BJ (cell line): ENCODE measurements around the gene COL1A1. TPM values are rescaled to one million over a fixed set of nuclear protein-coding genes. Genes with fewer than 3 reads are reported as not detected.

Source experiments
- CTCF ChIA-PET: fragments of 350-600 bp; formaldehyde crosslinking; extraction: SDS; loops from one replicate; lab custom pipeline; 2021; ENCODE audit warnings: antibody characterized with exemption, inconsistent platforms; lab: Yijun Ruan, JAX
- POLR2A ChIA-PET: fragments of 300-600 bp; sonication (Branson Sonifier 250); formaldehyde crosslinking; extraction: SDS; loops from one replicate; lab custom pipeline; 2021; ENCODE audit warnings: antibody characterized with exemption; lab: Charles Lee
- DNase-seq: peaks from one replicate; pipeline ENCODE4 v3.0.0-alpha.2; 2011; ENCODE audit warnings: low read depth
- H3K27me3 ChIP-seq: 2 replicates; pipeline ENCODE4 v1.6.0; 2011; ENCODE audit warnings: low read length; ENCODE audit not compliant: control insufficient read depth, insufficient read depth
- H3K36me3 ChIP-seq: 2 replicates; pipeline ENCODE4 v1.5.1; 2011; ENCODE audit warnings: low read length; ENCODE audit not compliant: control insufficient read depth, insufficient read depth
- H3K4me3 ChIP-seq: 2 replicates; pipeline ENCODE4 v1.5.1; 2011; ENCODE audit warnings: low read depth, mild to moderate bottlenecking, control low read depth, low read length
- CTCF ChIP-seq: IDR thresholded peaks from 2 replicates; pipeline ENCODE4 v1.5.1; 2011; ENCODE audit warnings: low read depth, mild to moderate bottlenecking, control low read depth, inconsistent platforms, low read length, moderate library complexity; ENCODE audit not compliant: insufficient read depth
- polyA plus RNA-seq: library from polyadenylated mRNA; depleted of rRNA; stranded (reverse); fragments of >200 nt; gene quantifications from 2 replicates; pipeline ENCODE4 v1.2.3, GENCODE V29; 2011

COL1A1 gene
- polyA plus RNA-seq, 1 experiment, result 2,161 TPM

GRCh38 chr17:50222922-50223321 lies 21.5 kb upstream of the COL1A1 start:
- ChIA-PET CTCF (interaction anchor here (1.1 to 23.7 kb wide), 2 partner anchors 47 to 76 kb away, joined by 3 to 515 read pairs; partner anchors contain the start of gene TMEM92), POLR2A (interaction anchor here (1.0 to 1.9 kb wide), 3 partner anchors 12 to 49 kb away, joined by 3 to 35 read pairs (median 7); partner anchors contain the start of gene COL1A1)
- DNase-seq, result no peak

GRCh38 chr17:50221864-50222545 lies 20.6 kb upstream of the COL1A1 start:
- CTCF ChIA-PET, result interaction anchor here (1.0 to 23.7 kb wide), 8 partner anchors 10 to 75 kb away, joined by 3 to 515 read pairs (median 5); partner anchors contain the start of gene TMEM92
- Histone ChIP-seq H3K36me3 (no peaks in the 10 kb centered on the region), H3K27me3 (no peaks in the 10 kb centered on the region), H3K4me3 (no peak overlapping the region)
- TF ChIP-seq CTCF, result no peak
- DNase-seq, result no peak
- POLR2A ChIA-PET, result interaction anchor here (0.9 to 1.9 kb wide), 6 partner anchors 10 to 48 kb away, joined by 3 to 35 read pairs (median 4); partner anchors contain the start of gene COL1A1

More at GRCh38 chr17:50222922-50223321, 21.5 kb upstream of the COL1A1 start:
- no peak for TF ChIP-seq CTCF
- no peaks in the 10 kb centered on the region for H3K36me3 ChIP-seq
- no peaks in the 10 kb centered on the region for H3K27me3 ChIP-seq
- H3K4me3 ChIP-seq, result no peak overlapping the region

- H3K4me3 ChIP-seq, result no peak overlapping the region
- H3K36me3 ChIP-seq, result no peaks in the 10 kb centered on the region
- no peak for TF ChIP-seq CTCF
- DNase-seq, result no peak
- ChIA-PET POLR2A (interaction anchor here (0.9 to 1.9 kb wide), 4 partner anchors 11 to 21 kb away, joined by 3 to 35 read pairs (median 6); partner anchors contain the start of gene COL1A1), CTCF (interaction anchor here (0.9 to 23.7 kb wide), 9 partner anchors 9 to 49 kb away, joined by 3 to 515 read pairs (median 5); partner anchors contain the start of gene TMEM92)
- H3K27me3 ChIP-seq, result no peaks in the 10 kb centered on the region
Observed at GRCh38 chr17:50221266-50221863, 19.9 kb upstream of the COL1A1 start.

GRCh38 chr17:50220811-50221210 lies 19.4 kb upstream of the COL1A1 start:
- ChIA-PET CTCF (interaction anchor here (0.9 to 23.7 kb wide), 6 partner anchors 9 to 50 kb away, joined by 3 to 515 read pairs (median 6); partner anchors contain the start of genes COL1A1 and TMEM92), POLR2A (interaction anchor here (0.6 to 0.9 kb wide), 3 partner anchors 21 to 47 kb away, joined by 3 to 5 read pairs (median 5); no protein-coding TSS in a partner anchor)
- DNase-seq, result no peak
- Histone ChIP-seq H3K36me3 (no peaks in the 10 kb centered on the region), H3K4me3 (no peak overlapping the region), H3K27me3 (no peaks in the 10 kb centered on the region)
- TF ChIP-seq CTCF, result no peak

- ChIA-PET CTCF (interaction anchor here (0.6 to 23.7 kb wide), 7 partner anchors 8 to 50 kb away, joined by 3 to 515 read pairs (median 5); partner anchors contain the start of genes COL1A1 and TMEM92), POLR2A (interaction anchor here (0.6 to 4.3 kb wide), 8 partner anchors 10 to 50 kb away, joined by 3 to 58 read pairs (median 5); partner anchors contain the start of gene COL1A1)
- no peak for TF ChIP-seq CTCF
- peak overlapping the region; percentile 21 for H3K4me3 ChIP-seq
- H3K27me3 ChIP-seq, result no peaks in the 10 kb centered on the region
- DNase-seq, result no peak
- no peaks in the 10 kb centered on the region for H3K36me3 ChIP-seq
Observed at GRCh38 chr17:50219939-50220465, 18.6 kb upstream of the COL1A1 start.
